ENCODE data around the gene GTF2H2C. TPM values are rescaled to one million over a fixed set of nuclear protein-coding genes. Genes with fewer than 3 reads are reported as not detected.
"Not testable (repeated sequence)": the region's sequence is repeated elsewhere in the genome, so short reads cannot be mapped to it uniquely, and the experiment has no call there.

The GTF2H2C gene
- total RNA-seq, 1 donor from 2014 or later: 40.7 TPM

DNA sequence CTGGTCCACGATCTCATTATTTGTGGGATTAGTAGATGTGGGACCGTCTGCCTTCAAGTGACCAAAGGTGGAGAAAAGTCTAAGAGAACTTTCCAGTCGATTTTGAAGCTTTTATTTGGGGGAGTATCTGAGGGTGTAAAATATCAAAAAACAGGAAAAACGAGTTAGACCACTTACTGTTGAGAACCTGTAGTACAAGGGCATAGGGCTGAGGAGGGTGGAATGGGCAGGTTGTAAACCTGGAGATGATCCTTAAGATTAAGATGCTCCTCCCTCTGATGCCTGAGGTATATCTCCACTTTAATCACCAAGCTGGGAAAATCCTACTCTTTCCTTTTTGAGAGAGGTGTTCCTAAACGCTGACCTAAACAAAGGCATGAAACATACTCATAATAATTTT is 32.0 kb upstream of the GTF2H2C start:
- peaks cover 4% of the 10 kb centered on the region for H3K36me3 Mint-ChIP-seq
- no peak for DNase-seq (ENCODE audit: extremely low spot score, unreplicated experiment)
- H3K9me3 Mint-ChIP-seq: no peaks in the 10 kb centered on the region
- peak overlapping the region; percentile 62 for H3K4me3 Mint-ChIP-seq
- no peaks in the 10 kb centered on the region for H3K27me3 Mint-ChIP-seq
- peak overlapping the region; percentile 62 for H3K27ac Mint-ChIP-seq
- TF ChIP-seq, protein P1, sequence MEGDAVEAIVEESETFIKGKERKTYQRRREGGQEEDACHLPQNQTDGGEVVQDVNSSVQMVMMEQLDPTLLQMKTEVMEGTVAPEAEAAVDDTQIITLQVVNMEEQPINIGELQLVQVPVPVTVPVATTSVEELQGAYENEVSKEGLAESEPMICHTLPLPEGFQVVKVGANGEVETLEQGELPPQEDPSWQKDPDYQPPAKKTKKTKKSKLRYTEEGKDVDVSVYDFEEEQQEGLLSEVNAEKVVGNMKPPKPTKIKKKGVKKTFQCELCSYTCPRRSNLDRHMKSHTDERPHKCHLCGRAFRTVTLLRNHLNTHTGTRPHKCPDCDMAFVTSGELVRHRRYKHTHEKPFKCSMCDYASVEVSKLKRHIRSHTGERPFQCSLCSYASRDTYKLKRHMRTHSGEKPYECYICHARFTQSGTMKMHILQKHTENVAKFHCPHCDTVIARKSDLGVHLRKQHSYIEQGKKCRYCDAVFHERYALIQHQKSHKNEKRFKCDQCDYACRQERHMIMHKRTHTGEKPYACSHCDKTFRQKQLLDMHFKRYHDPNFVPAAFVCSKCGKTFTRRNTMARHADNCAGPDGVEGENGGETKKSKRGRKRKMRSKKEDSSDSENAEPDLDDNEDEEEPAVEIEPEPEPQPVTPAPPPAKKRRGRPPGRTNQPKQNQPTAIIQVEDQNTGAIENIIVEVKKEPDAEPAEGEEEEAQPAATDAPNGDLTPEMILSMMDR (conservative IDR thresholded peaks at IDR 0.05): no peak
- peaks cover 17% of the 10 kb centered on the region for H3K4me1 Mint-ChIP-seq (ENCODE audit: unreplicated experiment)

DNA sequence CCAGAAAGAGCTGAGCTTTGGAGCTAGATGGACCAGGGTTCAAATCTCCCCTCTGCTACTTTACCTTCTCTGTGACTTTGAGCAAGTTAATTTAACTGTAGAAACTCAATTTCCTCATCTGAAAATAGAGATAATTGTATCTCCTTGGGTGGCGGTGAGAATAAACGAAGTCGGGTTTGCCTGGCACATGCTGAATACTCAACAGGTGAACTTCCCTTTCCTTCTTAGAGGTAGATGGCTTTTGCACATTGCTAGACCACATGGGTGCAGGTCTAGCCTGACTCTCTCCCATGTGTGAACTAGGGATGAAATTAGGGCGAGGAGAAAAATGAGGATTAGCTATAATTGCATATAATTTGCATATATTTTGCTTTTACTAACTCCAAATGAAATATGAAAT is 31.4 kb upstream of the GTF2H2C start:
- peaks cover 17% of the 10 kb centered on the region for H3K4me1 Mint-ChIP-seq (ENCODE audit: unreplicated experiment)
- peak overlapping the region; percentile 62 for H3K27ac Mint-ChIP-seq
- DNase-seq (ENCODE audit: extremely low spot score, unreplicated experiment): no peak
- TF ChIP-seq, protein P1 (conservative IDR thresholded peaks at IDR 0.05): no peak
- no peaks in the 10 kb centered on the region for H3K9me3 Mint-ChIP-seq
- H3K36me3 Mint-ChIP-seq: peaks cover 4% of the 10 kb centered on the region
- no peaks in the 10 kb centered on the region for H3K27me3 Mint-ChIP-seq
- peak overlapping the region; percentile 16 for H3K4me3 Mint-ChIP-seq

DNA sequence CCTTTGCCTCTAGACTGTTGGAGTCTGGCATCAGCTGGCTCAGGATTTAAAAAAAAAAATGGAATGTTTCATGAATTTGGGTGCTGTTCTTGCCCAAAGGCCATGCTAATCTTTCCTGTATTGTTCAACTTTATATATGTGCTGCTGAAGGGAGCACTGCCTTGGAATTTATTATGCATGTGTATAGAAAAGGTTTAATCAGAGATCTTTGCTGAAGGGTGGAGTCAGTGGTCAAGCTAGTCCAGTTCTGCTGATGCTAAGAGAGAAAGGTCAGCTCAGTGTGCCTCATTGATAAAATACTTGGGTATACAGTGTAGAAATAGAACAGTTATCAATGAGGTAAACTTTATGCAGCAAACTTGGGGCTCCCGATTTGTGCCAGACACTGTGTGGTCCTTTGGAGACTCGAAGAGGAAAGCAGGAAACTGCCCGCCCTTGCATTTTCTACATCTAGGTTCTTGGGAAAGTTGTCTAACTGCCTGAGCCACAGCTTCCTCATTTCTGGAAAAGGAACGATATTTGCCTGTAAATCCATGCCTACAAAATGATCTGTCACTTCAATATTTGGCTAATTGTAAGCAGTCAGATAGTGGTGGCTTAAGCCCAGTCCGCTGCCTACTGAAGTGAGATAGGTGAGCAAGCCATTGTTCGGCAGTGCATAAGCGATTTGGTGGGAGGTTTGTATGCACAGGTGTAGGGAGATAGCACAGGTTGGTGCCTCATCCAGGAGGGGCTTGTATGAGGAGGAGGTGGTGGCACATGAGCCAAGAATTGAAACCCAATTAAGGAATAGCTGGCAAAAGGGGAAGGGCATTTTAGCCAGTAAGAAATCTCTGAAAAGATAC is 29.2 kb upstream of the GTF2H2C start:
- peaks cover 17% of the 10 kb centered on the region for H3K4me1 Mint-ChIP-seq (ENCODE audit: unreplicated experiment)
- H3K36me3 Mint-ChIP-seq: peaks cover 4% of the 10 kb centered on the region
- TF ChIP-seq, protein P1 (conservative IDR thresholded peaks at IDR 0.05): no peak
- no peaks in the 10 kb centered on the region for H3K9me3 Mint-ChIP-seq
- H3K27me3 Mint-ChIP-seq: no peaks in the 10 kb centered on the region
- no peak for DNase-seq (ENCODE audit: extremely low spot score, unreplicated experiment)
- H3K4me3 Mint-ChIP-seq: peak overlapping the region; percentile 9
- peak overlapping the region; percentile 40 for H3K27ac Mint-ChIP-seq

DNA sequence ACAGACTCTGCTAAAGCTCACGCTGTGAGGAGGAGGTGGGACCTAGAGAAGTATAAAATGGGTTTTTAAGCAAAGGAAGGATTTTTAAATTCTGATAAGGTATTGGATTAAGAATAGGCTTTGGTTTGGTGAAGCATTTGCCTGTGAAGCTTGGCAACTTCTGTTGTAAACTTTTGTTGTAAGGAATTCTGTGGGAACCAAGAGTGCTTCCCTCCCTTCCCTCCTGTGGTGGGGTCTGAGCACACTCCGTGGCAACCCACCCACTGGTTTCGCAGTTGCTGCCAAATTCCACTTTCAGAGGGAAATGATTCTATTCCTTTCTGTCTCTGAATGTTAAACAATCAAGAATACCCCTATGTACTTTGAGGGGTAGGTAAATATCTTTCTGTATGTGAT is 28.6 kb upstream of the GTF2H2C start:
- TF ChIP-seq, protein P1 (conservative IDR thresholded peaks at IDR 0.05): no peak
- H3K9me3 Mint-ChIP-seq: no peaks in the 10 kb centered on the region
- H3K27me3 Mint-ChIP-seq: no peaks in the 10 kb centered on the region
- H3K4me3 Mint-ChIP-seq: no peak overlapping the region
- peaks cover 17% of the 10 kb centered on the region for H3K4me1 Mint-ChIP-seq (ENCODE audit: unreplicated experiment)
- no peak for DNase-seq (ENCODE audit: extremely low spot score, unreplicated experiment)
- H3K36me3 Mint-ChIP-seq: peaks cover 3% of the 10 kb centered on the region
- peak overlapping the region; percentile 40 for H3K27ac Mint-ChIP-seq

DNA sequence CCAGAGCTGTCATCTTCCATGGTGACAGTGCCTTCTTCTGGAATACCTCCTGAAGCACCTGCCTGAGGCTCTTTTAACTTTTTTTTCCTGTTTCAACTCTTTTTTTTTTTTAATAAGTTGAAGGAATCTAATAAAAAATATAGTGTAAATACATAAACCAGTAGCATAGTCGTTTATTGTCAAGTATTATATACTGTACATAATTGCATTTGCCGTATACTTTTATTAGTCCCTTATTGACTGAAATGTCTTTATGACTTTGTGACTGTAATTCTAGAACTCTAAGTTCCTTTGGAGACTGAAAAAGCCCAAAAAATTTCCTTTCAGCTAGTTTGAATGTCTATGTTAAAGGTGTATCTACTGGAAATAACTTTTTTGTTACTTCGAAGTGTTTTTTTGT is 22.1 kb upstream of the GTF2H2C start:
- H3K27ac Mint-ChIP-seq; DNase-seq (ENCODE audit: extremely low spot score, unreplicated experiment); H3K27me3 Mint-ChIP-seq; H3K4me1 Mint-ChIP-seq (ENCODE audit: unreplicated experiment); H3K36me3 Mint-ChIP-seq; H3K4me3 Mint-ChIP-seq; H3K9me3 Mint-ChIP-seq: not testable (repeated sequence)

DNA sequence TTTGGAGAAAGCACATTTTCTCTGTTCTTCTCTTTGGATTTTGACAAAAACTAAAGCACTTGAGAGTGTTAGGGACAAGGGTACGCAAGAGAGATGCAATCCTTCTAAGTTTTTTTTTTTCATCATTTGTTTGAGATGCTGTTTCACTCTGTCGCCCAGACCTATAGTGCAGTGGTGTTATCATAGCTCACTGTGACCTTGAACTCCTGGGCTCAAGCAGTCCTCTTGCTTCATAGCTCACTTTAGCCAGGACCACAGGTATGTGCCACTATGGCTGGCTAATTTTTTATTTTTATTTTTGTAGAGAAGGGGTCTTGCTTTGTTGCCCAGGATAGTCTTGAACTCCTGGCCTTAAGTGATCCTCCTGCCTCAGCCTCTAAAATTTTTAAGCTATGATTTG is 21.3 kb upstream of the GTF2H2C start:
- H3K36me3 Mint-ChIP-seq; H3K4me3 Mint-ChIP-seq; H3K27me3 Mint-ChIP-seq; H3K9me3 Mint-ChIP-seq; H3K27ac Mint-ChIP-seq; H3K4me1 Mint-ChIP-seq (ENCODE audit: unreplicated experiment); DNase-seq (ENCODE audit: extremely low spot score, unreplicated experiment): not testable (repeated sequence)

DNA sequence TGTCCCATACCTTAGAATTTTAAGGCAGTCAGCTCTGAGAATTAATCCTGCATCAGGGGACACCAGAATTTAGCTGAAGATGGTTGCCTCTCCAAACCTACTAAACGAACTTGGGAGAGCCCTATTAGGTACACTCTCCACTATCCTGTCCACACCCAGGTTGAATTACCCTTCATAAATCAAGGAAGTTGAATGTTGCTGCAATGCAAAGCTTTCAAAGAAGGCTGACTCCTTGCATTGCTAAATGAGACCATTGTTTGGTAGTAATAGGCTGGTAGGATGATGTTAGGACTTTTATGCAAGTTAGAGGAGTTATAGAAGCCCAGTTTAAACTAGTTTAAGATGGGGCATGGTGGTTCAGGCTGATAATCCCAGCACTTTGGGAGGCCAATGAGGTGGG is 18.6 kb upstream of the GTF2H2C start:
- not testable (repeated sequence) for H3K4me1 Mint-ChIP-seq (ENCODE audit: unreplicated experiment); H3K9me3 Mint-ChIP-seq; H3K4me3 Mint-ChIP-seq; H3K27me3 Mint-ChIP-seq; H3K36me3 Mint-ChIP-seq; H3K27ac Mint-ChIP-seq; DNase-seq (ENCODE audit: extremely low spot score, unreplicated experiment)

DNA sequence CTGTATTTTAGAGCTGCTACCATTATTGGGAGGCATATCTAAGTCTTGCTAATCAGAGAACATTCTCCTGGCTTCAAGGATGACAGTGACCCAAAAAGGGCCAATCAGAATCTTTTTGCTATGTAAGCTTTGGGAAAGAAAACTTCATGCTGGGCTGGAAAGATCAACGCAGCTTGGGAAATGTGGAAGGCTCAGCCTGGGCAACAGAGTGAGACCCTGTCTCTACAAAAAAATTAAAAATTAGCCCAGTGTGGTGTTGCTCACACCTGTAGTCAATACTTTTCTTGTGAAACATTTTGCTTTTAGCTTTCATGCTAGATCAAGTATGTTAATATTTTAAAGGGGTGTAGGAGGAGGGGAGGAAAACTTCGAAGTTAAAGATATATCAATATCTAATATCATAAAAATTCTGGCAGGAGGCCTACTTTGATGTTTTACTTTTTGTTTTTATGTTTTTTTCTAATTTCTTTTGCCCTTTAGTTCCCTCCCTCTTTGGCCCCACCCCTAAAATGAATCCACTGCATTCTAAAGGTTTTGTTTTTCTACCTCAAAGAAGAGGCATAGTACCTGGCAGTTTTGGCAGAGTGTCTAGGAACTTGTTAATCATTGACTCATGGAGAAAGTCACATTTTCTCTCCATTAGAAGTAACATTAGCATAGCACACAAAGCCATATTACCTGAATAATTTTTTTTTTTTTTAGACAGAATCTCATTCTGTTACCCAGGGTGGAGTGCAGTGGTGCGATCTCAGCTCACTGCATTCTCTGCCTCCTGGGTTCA is 17.0 kb upstream of the GTF2H2C start:
- not testable (repeated sequence) for H3K4me1 Mint-ChIP-seq (ENCODE audit: unreplicated experiment); H3K36me3 Mint-ChIP-seq; H3K4me3 Mint-ChIP-seq; H3K27ac Mint-ChIP-seq; DNase-seq (ENCODE audit: extremely low spot score, unreplicated experiment); H3K9me3 Mint-ChIP-seq; H3K27me3 Mint-ChIP-seq

DNA sequence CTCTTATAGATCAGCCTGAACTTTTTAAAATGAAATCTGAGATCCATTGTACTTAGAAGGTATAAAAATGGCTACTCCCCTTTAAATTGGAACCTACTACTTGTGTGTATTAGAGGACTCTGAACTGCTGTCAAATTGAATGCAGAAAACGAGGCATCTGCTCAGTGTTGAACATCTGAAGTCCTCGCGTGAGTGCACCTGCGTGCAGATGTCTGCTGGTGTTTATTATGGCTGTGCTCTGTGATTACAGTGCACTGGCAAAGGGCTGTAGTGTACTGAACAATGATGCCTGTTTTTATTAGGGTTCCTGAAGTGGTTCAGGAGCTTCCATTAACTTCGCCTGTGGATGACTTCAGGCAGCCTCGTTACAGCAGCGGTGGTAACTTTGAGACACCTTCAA is 15.4 kb upstream of the GTF2H2C start:
- not testable (repeated sequence) for H3K4me1 Mint-ChIP-seq (ENCODE audit: unreplicated experiment); H3K27ac Mint-ChIP-seq; DNase-seq (ENCODE audit: extremely low spot score, unreplicated experiment); H3K4me3 Mint-ChIP-seq; H3K36me3 Mint-ChIP-seq; H3K9me3 Mint-ChIP-seq; H3K27me3 Mint-ChIP-seq

Data from type B pancreatic cell (in vitro differentiated cells).